Stimulated activated CD8-positive, alpha-beta memory T cell treated with anti-CD3 and anti-CD28 coated beads, Interleukin-12 subunit alpha, Interleukin-12 subunit beta, amount 100 ng/mL, for 24 hours (primary cell): Measurements from ENCODE around the gene IRS2.

Experiments
- DNase-seq: peaks from one replicate; pipeline ENCODE4 v3.0.0-alpha.2; 2020; ENCODE audit errors: extremely low read depth

The IRS2 gene

GRCh38 chr13:109756778-109757177, 29.6 kb downstream of the IRS2 start:
- no peak for DNase-seq

GRCh38 chr13:109755997-109756396, 30.4 kb downstream of the IRS2 start:
- DNase-seq, result no peak

GRCh38 chr13:109755551-109755950, 30.8 kb downstream of the IRS2 start:
- no peak for DNase-seq

DNA sequence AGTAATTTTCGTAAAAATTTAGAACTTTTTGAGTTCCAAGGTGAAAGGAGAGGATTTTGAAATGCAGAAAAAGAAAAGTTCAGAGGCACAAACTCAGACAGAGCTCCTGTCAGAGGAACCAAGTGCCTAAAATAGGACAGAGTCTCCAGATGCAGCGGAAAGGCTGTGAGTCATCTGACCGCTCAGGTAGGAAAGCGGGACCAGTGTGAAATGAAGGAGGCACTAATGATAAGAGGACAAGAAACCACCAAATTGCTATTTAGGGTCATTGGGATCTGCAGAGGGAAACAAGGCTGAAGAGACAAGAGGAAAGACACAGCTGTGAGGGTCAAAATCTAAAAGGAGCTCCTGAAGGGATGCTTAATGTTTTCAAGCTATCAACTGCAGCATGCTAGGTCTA, 34.9 kb downstream of the IRS2 start:
- no peak for DNase-seq

- DNase-seq, result no peak
Measured at GRCh38 chr13:109750221-109750775, 36.1 kb downstream of the IRS2 start.

- DNase-seq, result no peak
Measured at GRCh38 chr13:109749365-109749764, 37.0 kb downstream of the IRS2 start.

DNA sequence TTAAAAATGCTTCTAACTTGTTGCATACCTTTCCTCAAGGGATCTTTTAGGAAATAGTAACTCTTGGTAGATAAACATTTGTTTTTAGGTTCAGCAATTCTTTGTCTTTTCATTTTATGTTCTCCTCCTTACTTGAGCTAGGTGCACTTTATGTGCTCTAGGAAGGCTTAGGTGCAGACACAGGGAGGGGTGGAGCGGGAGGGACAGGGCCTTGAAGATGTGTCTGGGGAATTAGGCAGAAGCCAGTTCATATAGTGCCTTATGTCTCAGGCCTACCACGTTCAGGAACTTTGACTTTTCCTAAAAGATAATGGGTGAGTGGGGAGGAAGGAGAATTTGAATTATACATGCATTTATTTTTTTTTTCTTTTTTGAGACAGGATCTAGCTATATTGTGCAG, 37.7 kb downstream of the IRS2 start:
- no peak for DNase-seq

- DNase-seq, result no peak
Measured at GRCh38 chr13:109747524-109747923, 38.9 kb downstream of the IRS2 start.

DNA sequence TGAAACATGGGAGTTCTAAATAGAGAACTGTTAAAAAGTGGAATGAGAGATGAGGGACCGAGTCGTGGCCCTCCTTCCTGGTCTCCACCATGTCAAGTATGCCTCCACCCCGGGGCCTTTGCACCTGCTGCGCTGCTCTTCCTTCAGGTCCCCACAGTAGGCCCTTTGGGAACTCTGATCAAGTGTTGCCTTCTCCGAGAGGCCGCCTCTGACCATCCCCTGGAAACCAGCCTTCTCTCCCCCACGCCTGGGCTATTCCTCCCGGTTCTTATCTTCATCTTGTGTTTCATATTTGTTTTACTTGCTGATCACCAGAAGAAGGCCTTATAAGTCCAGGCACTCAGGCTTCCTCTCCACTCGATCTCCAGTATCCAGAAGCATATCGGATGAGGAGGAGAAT, 40.0 kb downstream of the IRS2 start:
- no peak for DNase-seq

DNA sequence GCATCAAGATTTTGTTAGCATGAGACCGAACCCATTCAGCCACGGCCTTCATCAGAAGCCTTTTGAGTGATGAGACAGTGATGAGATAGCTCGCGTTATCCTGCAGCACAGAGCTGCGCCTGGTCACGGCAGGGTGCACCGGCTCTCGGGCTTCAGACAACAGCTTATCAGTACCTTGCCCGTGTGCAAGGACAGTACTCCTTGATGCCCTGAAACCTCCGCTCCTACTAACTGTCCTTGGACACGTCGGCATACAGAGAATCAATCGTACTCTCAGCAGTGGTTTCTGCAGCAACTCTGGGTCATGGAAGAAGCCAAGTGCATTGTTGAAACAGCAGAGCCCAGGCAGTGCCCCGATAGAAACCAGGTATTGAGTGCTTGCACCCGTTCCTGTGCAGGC, 40.7 kb downstream of the IRS2 start:
- DNase-seq, result no peak

- no peak for DNase-seq
Measured at GRCh38 chr13:109745060-109745459, 41.3 kb downstream of the IRS2 start.

DNA sequence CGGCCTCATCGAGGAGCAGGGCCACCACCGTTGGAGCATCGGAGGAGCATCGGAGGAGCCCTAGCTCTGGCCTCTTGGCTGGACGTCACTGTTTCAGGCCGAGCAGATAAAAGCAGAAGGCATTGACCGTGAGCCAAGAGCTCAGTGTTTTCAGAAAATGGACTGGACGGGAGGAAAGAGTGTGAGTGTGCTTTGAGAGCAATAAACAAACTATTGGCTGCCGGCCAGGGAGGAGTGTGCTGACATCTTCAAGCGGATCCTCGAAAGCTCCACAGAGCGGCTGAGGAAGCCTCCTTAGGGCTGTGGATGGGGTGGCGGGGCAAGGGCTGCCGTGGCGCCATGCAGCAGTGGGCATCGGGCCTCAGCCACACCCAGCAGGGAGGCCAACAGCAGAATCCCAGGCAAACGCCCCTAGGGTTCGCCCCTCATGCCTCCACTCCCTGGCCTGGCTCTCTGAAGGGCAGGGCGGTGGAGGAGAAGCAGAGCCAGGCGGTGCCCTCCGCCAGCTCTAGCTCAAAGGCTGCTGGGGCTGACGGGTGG, 41.8 kb downstream of the IRS2 start:
- DNase-seq, result no peak

GRCh38 chr13:109743706-109744453, 42.5 kb downstream of the IRS2 start:
- DNase-seq, result no peak

DNA sequence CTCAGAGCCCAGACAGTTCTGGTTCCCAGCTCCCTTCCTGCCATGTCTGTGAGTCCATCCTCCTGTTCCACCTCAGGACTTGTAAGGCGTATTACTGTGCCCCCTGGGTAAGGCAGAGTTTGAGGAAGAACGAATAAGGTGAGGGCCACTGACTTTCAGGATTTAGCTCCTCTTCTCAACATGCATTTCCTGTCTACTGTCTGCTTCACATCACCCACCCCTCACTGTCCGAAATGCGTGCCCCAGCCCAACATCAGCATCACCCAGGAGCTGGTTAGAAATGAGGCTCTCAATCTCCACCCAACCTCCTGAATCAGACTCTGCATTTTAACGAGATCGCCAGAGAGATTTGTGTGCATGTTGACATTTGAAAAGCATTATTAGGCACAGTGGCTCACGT, 44.4 kb downstream of the IRS2 start:
- DNase-seq, result no peak

GRCh38 chr13:109740721-109741120, 45.7 kb downstream of the IRS2 start:
- no peak for DNase-seq

- DNase-seq, result no peak
Measured at GRCh38 chr13:109740121-109740520, 46.3 kb downstream of the IRS2 start.

- DNase-seq, result no peak
Measured at GRCh38 chr13:109738298-109738746, 48.1 kb downstream of the IRS2 start.

GRCh38 chr13:109737606-109738005, 48.8 kb downstream of the IRS2 start:
- DNase-seq, result no peak

DNA sequence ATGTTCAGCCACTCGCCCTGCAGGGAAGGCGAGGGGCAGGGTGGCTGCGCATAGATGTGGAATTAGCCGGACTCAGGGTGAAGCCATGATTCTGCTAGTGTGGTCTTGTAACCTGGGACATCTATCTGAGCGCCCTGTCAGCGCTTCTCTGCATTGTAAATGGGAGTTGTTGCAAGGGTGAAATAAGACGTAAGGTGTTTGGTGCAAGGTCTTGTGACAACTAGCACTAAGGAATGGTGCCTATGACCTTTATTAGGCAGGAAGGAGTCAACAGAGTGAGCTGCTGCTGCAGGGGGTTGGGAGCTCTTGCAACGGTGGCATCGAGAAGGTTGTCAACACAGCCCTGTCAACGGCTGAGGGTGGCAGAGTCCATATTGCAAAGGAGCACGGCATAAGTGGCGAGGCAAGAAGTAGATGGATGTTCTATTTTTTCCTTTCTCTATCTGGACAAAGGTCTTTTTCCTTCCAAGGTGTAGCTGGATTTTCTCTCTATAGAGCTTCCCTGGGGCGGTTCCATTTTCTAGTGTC, 49.3 kb downstream of the IRS2 start:
- no peak for DNase-seq

- no peak for DNase-seq
Measured at GRCh38 chr13:109735436-109735966, 50.9 kb downstream of the IRS2 start.

- no peak for DNase-seq
Measured at GRCh38 chr13:109734002-109734785, 52.2 kb downstream of the IRS2 start.

DNA sequence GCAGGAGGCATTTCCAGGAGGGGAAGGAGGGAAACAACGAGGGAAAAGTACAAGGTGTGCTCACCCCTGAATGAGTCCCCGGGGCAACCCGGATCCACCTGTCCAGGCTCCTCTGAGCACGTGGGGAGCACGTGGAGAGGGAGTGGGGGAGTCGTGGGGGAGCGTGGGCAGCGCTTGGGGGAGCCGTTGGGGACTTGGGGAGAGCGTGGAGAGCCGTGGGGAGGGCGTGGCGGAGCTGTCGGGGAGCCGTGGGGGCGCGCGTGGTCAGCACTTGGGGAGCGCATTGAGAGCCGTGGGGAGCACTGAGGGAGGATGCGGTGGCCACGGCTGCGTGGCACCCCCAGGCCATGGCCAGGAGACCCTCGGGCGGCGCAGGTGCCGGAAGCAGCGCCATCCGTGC, 52.8 kb downstream of the IRS2 start:
- DNase-seq, result no peak
